Nephron progenitor cell (in vitro differentiated cells): ENCODE results near the gene ELOVL7.
"Not testable (repeated sequence)": the region's sequence is repeated elsewhere in the genome, so short reads cannot be mapped to it uniquely, and the experiment has no call there.

Experiments used
- DNase-seq: peaks from one replicate; pipeline ENCODE4 v3.0.0; 2021
- H3K27ac Mint-ChIP-seq: 2 replicates; pipeline ENCODE4 v1.8.0; 2021; ENCODE audit warnings: mild to moderate bottlenecking, moderate library complexity, mixed read lengths
- H3K27me3 Mint-ChIP-seq: 2 replicates; pipeline ENCODE4 v1.8.0; 2021; ENCODE audit warnings: mild to moderate bottlenecking, low read depth, mixed read lengths; ENCODE audit not compliant: poor library complexity
- H3K36me3 Mint-ChIP-seq: 2 replicates; pipeline ENCODE4 v1.8.0; 2021; ENCODE audit warnings: low read depth, mixed read lengths
- H3K4me1 Mint-ChIP-seq: 2 replicates; pipeline ENCODE4 v1.8.0; 2021; ENCODE audit warnings: mixed read lengths
- H3K4me3 Mint-ChIP-seq: 2 replicates; pipeline ENCODE4 v1.8.0; 2021; ENCODE audit warnings: mild to moderate bottlenecking, moderate library complexity, mixed read lengths
- H3K9me3 Mint-ChIP-seq: 2 replicates; pipeline ENCODE4 v1.8.0; 2021; ENCODE audit warnings: mild to moderate bottlenecking, moderate library complexity, mixed read lengths
- CTCF ChIP-seq: fragments of 200-600 bp; sonication (generic); IDR thresholded peaks from 2 replicates; pipeline ENCODE4 v1.5.0; 2021; ENCODE audit warnings: antibody characterized with exemption

ELOVL7 gene

DNA sequence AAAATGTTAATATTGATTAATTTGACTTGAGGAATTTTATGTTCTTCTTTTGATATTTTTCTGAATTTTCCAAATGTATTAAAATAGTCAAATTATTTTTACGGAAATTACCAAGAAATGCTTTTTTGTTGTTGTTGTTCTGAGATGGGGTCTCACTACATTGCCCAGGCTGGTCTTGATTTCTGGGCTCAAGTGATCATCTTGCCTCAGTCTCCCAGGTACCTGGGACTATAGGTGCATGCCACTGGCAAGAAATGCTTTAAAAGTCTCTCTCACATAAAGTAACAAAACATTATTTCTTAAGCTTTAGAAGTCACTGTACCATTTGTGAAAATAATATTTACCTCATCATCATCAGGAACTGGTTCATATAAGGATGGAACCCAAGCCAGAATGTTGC, 43.0 kb upstream of the ELOVL7 start:
- peaks cover 60% of the 10 kb centered on the region for H3K36me3 Mint-ChIP-seq
- H3K27me3 Mint-ChIP-seq, result no peaks in the 10 kb centered on the region
- no peak overlapping the region for H3K4me3 Mint-ChIP-seq
- DNase-seq, result no peak
- no peak overlapping the region for H3K27ac Mint-ChIP-seq
- H3K9me3 Mint-ChIP-seq, result peaks cover 20% of the 10 kb centered on the region
- no peak for TF ChIP-seq CTCF
- no peaks in the 10 kb centered on the region for H3K4me1 Mint-ChIP-seq

GRCh38 chr5:60886158-60886557, 42.1 kb upstream of the ELOVL7 start:
- Mint-ChIP-seq H3K4me1 (no peaks in the 10 kb centered on the region), H3K36me3 (peaks cover 60% of the 10 kb centered on the region), H3K9me3 (peaks cover 29% of the 10 kb centered on the region), H3K27me3 (no peaks in the 10 kb centered on the region), H3K27ac (no peak overlapping the region), H3K4me3 (no peak overlapping the region)
- no peak for TF ChIP-seq CTCF
- DNase-seq, result no peak

- TF ChIP-seq CTCF, result no peak
- Mint-ChIP-seq H3K27ac (no peak overlapping the region), H3K36me3 (peaks cover 69% of the 10 kb centered on the region), H3K9me3 (peaks cover 58% of the 10 kb centered on the region), H3K27me3 (peaks cover 4% of the 10 kb centered on the region), H3K4me3 (no peak overlapping the region), H3K4me1 (no peaks in the 10 kb centered on the region)
- no peak for DNase-seq
Observed at GRCh38 chr5:60883229-60883628, 39.2 kb upstream of the ELOVL7 start.

GRCh38 chr5:60872892-60873291, 28.8 kb upstream of the ELOVL7 start:
- Mint-ChIP-seq H3K27ac (no peak overlapping the region), H3K27me3 (peaks cover 4% of the 10 kb centered on the region), H3K4me3 (no peak overlapping the region), H3K36me3 (peaks cover 42% of the 10 kb centered on the region), H3K4me1 (no peaks in the 10 kb centered on the region), H3K9me3 (peaks cover 40% of the 10 kb centered on the region)
- no peak for TF ChIP-seq CTCF
- DNase-seq, result no peak

- Mint-ChIP-seq H3K36me3 (peaks cover 42% of the 10 kb centered on the region), H3K27me3 (peaks cover 4% of the 10 kb centered on the region), H3K4me1 (no peaks in the 10 kb centered on the region), H3K4me3 (no peak overlapping the region), H3K27ac (no peak overlapping the region), H3K9me3 (peaks cover 34% of the 10 kb centered on the region)
- TF ChIP-seq CTCF, result no peak
- DNase-seq, result no peak
Observed at GRCh38 chr5:60870857-60871256, 26.8 kb upstream of the ELOVL7 start.

GRCh38 chr5:60860572-60860971, 16.5 kb upstream of the ELOVL7 start:
- not testable (repeated sequence) for DNase-seq, H3K4me3 Mint-ChIP-seq, H3K27ac Mint-ChIP-seq, H3K4me1 Mint-ChIP-seq, H3K27me3 Mint-ChIP-seq
- H3K36me3 Mint-ChIP-seq, result peaks cover 19% of the 10 kb centered on the region
- peaks cover 49% of the 10 kb centered on the region for H3K9me3 Mint-ChIP-seq

- Mint-ChIP-seq H3K9me3 (peaks cover 26% of the 10 kb centered on the region), H3K4me3 (no peak overlapping the region), H3K36me3 (peaks cover 10% of the 10 kb centered on the region), H3K27ac (no peak overlapping the region), H3K27me3 (no peaks in the 10 kb centered on the region), H3K4me1 (no peaks in the 10 kb centered on the region)
- no peak for TF ChIP-seq CTCF
- no peak for DNase-seq
Observed at GRCh38 chr5:60856066-60856465, 12.0 kb upstream of the ELOVL7 start.
